Left ventricle myocardium inferior (tissue), 1 donor: ENCODE measurements around the gene HIGD1B. TPM values are rescaled to one million over a fixed set of nuclear protein-coding genes. Genes with fewer than 3 reads are reported as not detected.
A peak's percentile ranks its signal among the peaks of the same experiment; 100 is the strongest.

ENCODE experiments used
- DNase-seq: peaks from one replicate; pipeline ENCODE4 v3.0.0-alpha.2; 2020
- H3K27ac ChIP-seq: fragments of 200-600 bp; replicated peaks from 2 replicates; pipeline ENCODE4 v1.8.0; 2021
- H3K27me3 ChIP-seq: fragments of 200-600 bp; 2 replicates; pipeline ENCODE4 v1.8.0; 2021; ENCODE audit warnings: low read depth
- H3K36me3 ChIP-seq: fragments of 200-600 bp; 2 replicates; pipeline ENCODE4 v1.8.0; 2021
- H3K4me1 ChIP-seq: fragments of 200-600 bp; 2 replicates; pipeline ENCODE4 v1.8.0; 2021
- H3K4me3 ChIP-seq: fragments of 200-600 bp; 2 replicates; pipeline ENCODE4 v1.8.0; 2021; ENCODE audit warnings: mild to moderate bottlenecking, moderate library complexity
- H3K9me3 ChIP-seq: fragments of 200-600 bp; replicated peaks from 2 replicates; pipeline ENCODE4 v1.8.0; 2021
- CTCF ChIP-seq: fragments of 200-600 bp; IDR thresholded peaks from 2 replicates; pipeline ENCODE4 v1.8.0; 2021; ENCODE audit warnings: antibody characterized with exemption, mild to moderate bottlenecking, borderline replicate concordance
- intact Hi-C: fragments of 100-400 bp; cut with micrococcal nuclease; formaldehyde crosslinking; loops from one replicate; pipeline ENCODE4 v1.11.0; 2022
- total RNA-seq: library from RNA; stranded (reverse); fragmentation: NEBNext Ultra II Directional; extraction: Animal tissue kit (Norgen Biotek cat#: 25700); gene quantifications from one replicate; pipeline ENCODE4 v1.2.1, GENCODE V29; 2021
- donor health status: DM: no; HTN: yes; CAD: no; lungs with severe emphysema.

The HIGD1B gene
- total RNA-seq, 1 donor from 2014 or later, result 18.3 TPM

GRCh38 chr17:44867841-44868240, 20.2 kb downstream of the HIGD1B start:
- peak overlapping the region; percentile 2 for H3K27ac ChIP-seq
- no peak for DNase-seq
- H3K4me3 ChIP-seq, result no peak overlapping the region
- no peaks in the 10 kb centered on the region for H3K27me3 ChIP-seq
- intact Hi-C loops, result no loop called here
- no peak for TF ChIP-seq CTCF
- peaks cover 32% of the 10 kb centered on the region for H3K4me1 ChIP-seq
- H3K9me3 ChIP-seq, result no peaks in the 10 kb centered on the region
- H3K36me3 ChIP-seq, result peaks cover 87% of the 10 kb centered on the region

GRCh38 chr17:44871556-44871955, 23.9 kb downstream of the HIGD1B start:
- H3K36me3 ChIP-seq, result peaks cover 89% of the 10 kb centered on the region
- intact Hi-C loops, result no loop called here
- no peaks in the 10 kb centered on the region for H3K9me3 ChIP-seq
- peak overlapping the region; percentile 67 for H3K27ac ChIP-seq
- peaks cover 34% of the 10 kb centered on the region for H3K4me1 ChIP-seq
- H3K27me3 ChIP-seq, result no peaks in the 10 kb centered on the region
- no peak overlapping the region for H3K4me3 ChIP-seq
- no peak for DNase-seq
- no peak for TF ChIP-seq CTCF

- no peaks in the 10 kb centered on the region for H3K27me3 ChIP-seq
- intact Hi-C loops, result no loop called here
- peaks cover 34% of the 10 kb centered on the region for H3K4me1 ChIP-seq
- peak; percentile 44 for DNase-seq
- H3K9me3 ChIP-seq, result no peaks in the 10 kb centered on the region
- TF ChIP-seq CTCF, result no peak
- no peak overlapping the region for H3K4me3 ChIP-seq
- H3K36me3 ChIP-seq, result peaks cover 89% of the 10 kb centered on the region
- H3K27ac ChIP-seq, result peak overlapping the region; percentile 67
Observed at GRCh38 chr17:44872131-44872768, 24.6 kb downstream of the HIGD1B start.

GRCh38 chr17:44875761-44876160, 28.1 kb downstream of the HIGD1B start:
- H3K36me3 ChIP-seq, result peaks cover 95% of the 10 kb centered on the region
- TF ChIP-seq CTCF, result no peak
- no peak overlapping the region for H3K4me3 ChIP-seq
- no peaks in the 10 kb centered on the region for H3K9me3 ChIP-seq
- H3K27ac ChIP-seq, result no peak overlapping the region
- peaks cover 19% of the 10 kb centered on the region for H3K4me1 ChIP-seq
- intact Hi-C loops, result no loop called here
- DNase-seq, result no peak
- H3K27me3 ChIP-seq, result no peaks in the 10 kb centered on the region

DNA sequence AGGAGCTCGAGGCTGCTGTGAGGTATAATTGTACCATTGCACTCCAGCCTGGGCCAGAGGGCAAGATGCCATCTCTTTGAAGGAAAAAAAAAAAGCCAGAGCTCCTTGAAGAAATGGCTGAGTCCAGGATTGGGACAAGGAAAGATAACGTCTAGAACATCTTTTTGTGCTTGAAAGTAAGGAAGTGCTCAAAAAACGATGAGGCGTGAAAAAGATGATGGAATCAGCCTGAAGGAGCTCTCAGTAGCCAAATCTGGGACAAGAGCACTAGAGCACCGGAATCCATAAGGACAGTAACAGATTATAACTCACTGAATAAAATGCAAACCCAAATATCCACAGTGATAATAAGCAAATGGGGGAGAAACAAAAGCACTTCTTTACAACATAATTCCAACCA, 29.4 kb downstream of the HIGD1B start:
- intact Hi-C loops, result no loop called here
- Histone ChIP-seq H3K9me3 (no peaks in the 10 kb centered on the region), H3K27me3 (no peaks in the 10 kb centered on the region), H3K4me3 (no peak overlapping the region), H3K4me1 (peaks cover 12% of the 10 kb centered on the region), H3K36me3 (peaks cover 95% of the 10 kb centered on the region), H3K27ac (no peak overlapping the region)
- DNase-seq, result no peak
- no peak for TF ChIP-seq CTCF
